ENCODE data around the gene RGS17. TPM values are rescaled to one million over a fixed set of nuclear protein-coding genes. Genes with fewer than 3 reads are reported as not detected.
A peak's percentile ranks its signal among the peaks of the same experiment; 100 is the strongest.
"Not testable (repeated sequence)": the region's sequence is repeated elsewhere in the genome, so short reads cannot be mapped to it uniquely, and the experiment has no call there.

RGS17 gene
- polyA plus RNA-seq, 6 donors from 2014 or later = not detected

DNA sequence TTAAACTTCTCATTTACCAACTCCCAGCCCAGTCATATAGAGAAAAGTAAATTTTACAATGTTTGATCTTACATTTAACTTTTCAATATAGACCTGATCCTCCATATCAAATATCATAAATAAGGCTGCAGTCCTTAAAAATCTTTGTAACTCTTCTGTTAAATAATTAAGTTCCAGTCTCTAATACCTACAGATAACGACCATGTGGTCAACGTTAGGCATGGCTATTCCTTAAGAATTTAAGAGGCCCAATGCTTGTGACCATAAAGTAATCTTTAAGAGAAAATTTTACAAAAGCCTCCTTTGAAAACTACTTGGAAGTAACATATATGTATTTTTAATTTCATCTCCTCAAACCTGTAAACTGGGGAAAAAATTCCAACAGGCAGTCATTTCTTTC lies 149.9 kb downstream of the RGS17 start:
- ATAC-seq (ENCODE audit: low read depth in 2 of 2) (no peak), DNase-seq (no peak)
- Mint-ChIP-seq H3K4me3 (peak overlapping the region in 3 of 8 donors; percentile 71 to 80 (median 71)), H3K27ac (no peak overlapping the region), H3K9me3 (no peaks in the 10 kb centered on the region), H3K36me3 (peaks cover 0 to 6% of the 10 kb centered on the region in 2 donors), H3K4me1 (peaks cover 14 to 43% (median 37%) of the 10 kb centered on the region in 3 donors), H3K27me3 (no peaks in the 10 kb centered on the region)

DNA sequence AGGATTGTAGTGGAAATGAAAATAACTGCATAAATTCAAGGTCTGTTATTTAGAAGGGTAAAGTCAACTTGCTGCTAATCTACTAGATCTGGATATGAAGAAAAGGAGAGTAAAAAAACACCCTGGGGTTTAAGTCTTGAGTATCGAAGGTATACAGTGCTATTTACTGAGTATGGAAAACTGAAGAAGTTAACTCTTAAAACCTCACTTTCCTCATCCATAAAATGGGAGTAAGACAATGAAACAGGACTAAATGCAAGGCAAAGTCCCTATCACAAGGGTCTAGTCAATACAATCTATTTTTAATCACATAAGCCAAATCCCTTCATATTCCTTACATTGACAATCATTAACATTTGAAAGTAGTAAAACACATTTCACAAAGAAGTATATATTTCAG lies 150.4 kb downstream of the RGS17 start:
- DNase-seq = no peak
- no peak for ATAC-seq (ENCODE audit: low read depth in 2 of 2)
- peak overlapping the region in 2 of 8 donors; percentile 0 to 71 for H3K4me3 Mint-ChIP-seq
- H3K27ac Mint-ChIP-seq = no peak overlapping the region
- no peaks in the 10 kb centered on the region for H3K27me3 Mint-ChIP-seq
- peaks cover 15 to 44% (median 37%) of the 10 kb centered on the region in 3 donors for H3K4me1 Mint-ChIP-seq
- H3K9me3 Mint-ChIP-seq = no peaks in the 10 kb centered on the region
- peaks cover 0 to 6% of the 10 kb centered on the region in 2 donors for H3K36me3 Mint-ChIP-seq

DNA sequence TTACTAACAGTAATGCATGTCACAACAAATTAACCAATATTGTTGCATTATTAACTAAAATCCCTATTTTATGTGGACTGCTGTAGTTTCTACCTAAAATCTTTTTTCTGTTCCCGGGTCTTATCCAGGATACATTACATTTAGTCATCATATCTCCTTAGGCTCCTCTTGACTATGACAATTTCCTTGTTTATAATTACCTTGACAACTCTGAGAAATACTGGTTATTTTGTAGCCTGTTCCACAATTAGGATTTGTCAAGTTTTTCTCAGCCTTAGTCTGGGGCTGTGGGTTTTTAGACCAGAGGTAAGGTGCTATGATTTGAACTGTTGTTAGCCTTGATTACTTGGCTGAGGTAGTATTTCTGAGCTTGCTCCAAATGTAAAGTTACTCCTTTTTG lies 152.0 kb downstream of the RGS17 start:
- no peaks in the 10 kb centered on the region for H3K27me3 Mint-ChIP-seq
- peaks cover 17 to 43% (median 34%) of the 10 kb centered on the region in 3 donors for H3K4me1 Mint-ChIP-seq
- peaks cover 9 to 13% of the 10 kb centered on the region in 2 donors for H3K36me3 Mint-ChIP-seq
- H3K4me3 Mint-ChIP-seq = no peak overlapping the region
- H3K9me3 Mint-ChIP-seq = no peaks in the 10 kb centered on the region
- no peak for DNase-seq
- no peak for ATAC-seq (ENCODE audit: low read depth in 2 of 2)
- no peak overlapping the region for H3K27ac Mint-ChIP-seq

DNA sequence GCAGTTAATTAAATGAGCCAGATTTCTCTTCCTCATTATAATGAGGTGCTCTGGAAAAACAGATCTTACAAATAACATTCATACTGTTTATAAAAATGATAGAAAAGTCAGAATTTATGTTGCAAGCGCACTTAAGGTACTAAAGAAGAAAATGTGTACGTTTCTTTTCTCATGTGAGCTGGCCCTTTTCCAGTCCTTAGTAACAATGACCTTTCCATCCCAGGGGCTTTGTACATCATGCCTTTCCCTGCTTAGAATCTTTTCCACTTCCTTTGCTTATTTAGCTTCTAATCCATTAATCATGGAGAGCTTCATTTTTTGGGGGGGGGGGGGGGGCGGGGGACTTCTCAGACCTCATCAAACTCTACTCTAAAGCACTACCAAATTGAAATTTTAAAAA lies 153.0 kb downstream of the RGS17 start:
- ATAC-seq (ENCODE audit: low read depth in 2 of 2) (no peak), DNase-seq (no peak)
- H3K27me3 Mint-ChIP-seq = no peaks in the 10 kb centered on the region
- no peak overlapping the region for H3K27ac Mint-ChIP-seq
- H3K36me3 Mint-ChIP-seq = peaks cover 9 to 16% of the 10 kb centered on the region in 2 donors
- no peaks in the 10 kb centered on the region for H3K9me3 Mint-ChIP-seq
- H3K4me1 Mint-ChIP-seq = peaks cover 17 to 36% (median 33%) of the 10 kb centered on the region in 3 donors
- no peak overlapping the region for H3K4me3 Mint-ChIP-seq

DNA sequence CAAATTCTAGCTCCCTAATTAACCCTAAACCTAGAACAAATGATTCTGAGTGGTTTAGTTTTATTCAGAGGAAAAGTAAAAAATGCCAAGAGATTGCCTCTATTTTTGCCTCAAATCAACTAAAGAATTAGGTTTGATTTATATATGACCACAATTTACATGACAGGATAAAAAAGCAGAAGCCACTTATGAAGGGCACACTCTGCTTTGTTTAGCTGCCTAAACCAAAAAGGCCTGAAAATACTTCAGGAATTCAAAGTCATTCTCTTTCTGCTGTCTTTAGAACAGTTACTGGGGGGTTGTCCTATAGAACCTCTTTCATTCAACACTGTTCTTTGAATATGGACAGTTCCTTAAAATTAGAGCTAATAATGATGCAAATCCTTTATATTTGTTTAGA lies 153.5 kb downstream of the RGS17 start:
- DNase-seq (no peak), ATAC-seq (ENCODE audit: low read depth in 2 of 2) (no peak)
- Mint-ChIP-seq H3K4me3 (no peak overlapping the region), H3K4me1 (peaks cover 17 to 36% (median 31%) of the 10 kb centered on the region in 3 donors), H3K36me3 (peaks cover 9 to 21% of the 10 kb centered on the region in 2 donors), H3K27ac (no peak overlapping the region), H3K9me3 (no peaks in the 10 kb centered on the region), H3K27me3 (no peaks in the 10 kb centered on the region)

GRCh38 chr6:152976749-152977148 lies 154.3 kb downstream of the RGS17 start:
- no peak for DNase-seq
- H3K4me3 Mint-ChIP-seq = no peak overlapping the region

GRCh38 chr6:152975204-152975915 lies 155.7 kb downstream of the RGS17 start:
- H3K27ac Mint-ChIP-seq = no peak overlapping the region
- H3K4me3 Mint-ChIP-seq = peak overlapping the region in 1 of 8 donors; percentile 62
- no peak for DNase-seq
- H3K27me3 Mint-ChIP-seq = no peaks in the 10 kb centered on the region
- H3K36me3 Mint-ChIP-seq = peaks cover 17 to 30% of the 10 kb centered on the region in 2 donors
- no peaks in the 10 kb centered on the region for H3K9me3 Mint-ChIP-seq
- peaks cover 17 to 22% (median 18%) of the 10 kb centered on the region in 3 donors for H3K4me1 Mint-ChIP-seq
- no peak for ATAC-seq (ENCODE audit: low read depth in 2 of 2)

More at GRCh38 chr6:152976749-152977148, 154.3 kb downstream of the RGS17 start:
- no peaks in the 10 kb centered on the region for H3K9me3 Mint-ChIP-seq
- H3K36me3 Mint-ChIP-seq = peaks cover 9 to 26% of the 10 kb centered on the region in 2 donors
- ATAC-seq (ENCODE audit: low read depth in 2 of 2) = no peak
- H3K27me3 Mint-ChIP-seq = no peaks in the 10 kb centered on the region
- H3K4me1 Mint-ChIP-seq = peaks cover 17 to 31% (median 26%) of the 10 kb centered on the region in 3 donors
- peak overlapping the region in 1 of 6 donors; percentile 7 for H3K27ac Mint-ChIP-seq

GRCh38 chr6:152973916-152974315 lies 157.2 kb downstream of the RGS17 start:
- DNase-seq (no peak), ATAC-seq (ENCODE audit: low read depth in 2 of 2) (no peak)
- peaks cover 0 to 11% (median 7%) of the 10 kb centered on the region in 7 donors for H3K9me3 Mint-ChIP-seq
- peaks cover 13 to 17% (median 14%) of the 10 kb centered on the region in 3 donors for H3K4me1 Mint-ChIP-seq
- H3K36me3 Mint-ChIP-seq = peaks cover 25 to 45% of the 10 kb centered on the region in 2 donors
- no peak overlapping the region for H3K27ac Mint-ChIP-seq
- H3K27me3 Mint-ChIP-seq = no peaks in the 10 kb centered on the region
- H3K4me3 Mint-ChIP-seq = no peak overlapping the region

- Mint-ChIP-seq H3K27me3 (no peaks in the 10 kb centered on the region), H3K9me3 (peaks cover 10 to 43% (median 35%) of the 10 kb centered on the region in 7 donors), H3K36me3 (peaks cover 31 to 42% of the 10 kb centered on the region in 2 donors), H3K4me3 (peak overlapping the region in 1 of 8 donors; percentile 37), H3K27ac (no peak overlapping the region), H3K4me1 (peaks cover 0 to 5% (median 1%) of the 10 kb centered on the region in 3 donors)
- DNase-seq = no peak
- ATAC-seq (ENCODE audit: low read depth in 2 of 2) = no peak
Measured at GRCh38 chr6:152969688-152970418, 161.2 kb downstream of the RGS17 start.

- not testable (repeated sequence) for H3K27me3 Mint-ChIP-seq; ATAC-seq (ENCODE audit: low read depth in 2 of 2); H3K4me1 Mint-ChIP-seq; DNase-seq; H3K4me3 Mint-ChIP-seq; H3K27ac Mint-ChIP-seq
- Mint-ChIP-seq H3K9me3 (peaks cover 10 to 52% (median 35%) of the 10 kb centered on the region in 7 donors), H3K36me3 (peaks cover 23 to 25% of the 10 kb centered on the region in 2 donors)
Measured at GRCh38 chr6:152966168-152966894, 164.8 kb downstream of the RGS17 start.

DNA sequence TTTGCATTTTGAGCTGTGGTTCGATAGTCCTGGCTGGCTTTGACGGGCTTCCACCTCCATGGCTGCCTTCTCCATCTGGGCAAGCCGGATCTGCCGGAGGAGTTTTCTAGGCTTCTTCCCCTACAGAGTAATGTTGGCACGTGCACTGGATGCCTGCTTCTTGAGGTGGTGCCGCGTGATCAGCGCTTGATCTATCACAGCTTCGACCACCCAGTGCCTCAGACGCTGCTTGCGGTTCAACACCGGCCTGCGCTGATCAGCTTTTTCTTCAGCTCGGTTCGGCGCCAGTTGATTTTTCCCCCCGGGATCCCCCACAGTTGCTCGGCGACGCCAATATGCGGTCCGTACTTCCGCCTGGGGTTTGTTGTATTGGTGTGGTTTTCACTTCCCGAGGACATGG lies 171.7 kb downstream of the RGS17 start:
- Mint-ChIP-seq H3K27me3 (peaks cover 12 to 34% (median 15%) of the 10 kb centered on the region in 3 donors), H3K36me3 (no peaks in the 10 kb centered on the region), H3K4me3 (no peak overlapping the region), H3K27ac (no peak overlapping the region), H3K4me1 (no peaks in the 10 kb centered on the region), H3K9me3 (peaks cover 0 to 15% (median 0%) of the 10 kb centered on the region in 7 donors)
- no peak for ATAC-seq (ENCODE audit: low read depth in 2 of 2)
- no peak for DNase-seq

DNA sequence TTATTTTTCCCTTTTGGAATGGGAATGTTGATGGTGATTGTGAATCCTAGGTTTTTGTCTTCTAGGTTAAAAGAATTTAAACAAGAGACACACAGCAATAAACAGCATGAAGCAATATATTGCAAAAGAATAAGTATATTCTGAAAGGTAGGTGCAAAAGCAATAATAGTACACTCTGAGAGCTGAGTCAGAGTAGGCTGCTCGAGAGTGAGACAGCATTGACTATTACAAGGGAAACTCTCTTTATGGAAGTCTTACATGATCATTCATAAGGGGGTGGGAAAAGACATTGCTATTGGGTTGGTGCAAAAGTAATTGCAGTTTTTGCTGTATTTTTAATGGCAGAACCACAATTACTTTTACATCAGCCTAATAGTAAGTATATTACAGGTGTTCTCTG lies 173.3 kb downstream of the RGS17 start:
- no peak for ATAC-seq (ENCODE audit: low read depth in 2 of 2)
- no peak for DNase-seq
- Mint-ChIP-seq H3K9me3 (peaks cover 0 to 11% (median 0%) of the 10 kb centered on the region in 7 donors), H3K4me3 (no peak overlapping the region), H3K27ac (no peak overlapping the region), H3K4me1 (no peaks in the 10 kb centered on the region), H3K27me3 (peaks cover 18 to 33% (median 22%) of the 10 kb centered on the region in 3 donors), H3K36me3 (no peaks in the 10 kb centered on the region)

All from naive B cell (primary cell).